K562 (cell line): Measurements from ENCODE around the gene TENT4B.

Source experiments
- GATA2 ChIP-seq: sonication (generic); formaldehyde crosslinking; IDR thresholded peaks from 2 replicates; pipeline ENCODE4 v1.4.0; 2020; ENCODE audit warnings: mild to moderate bottlenecking, missing genetic modification reagents
- KDM5B ChIP-seq: fragments of 200-600 bp; sonication (generic); IDR thresholded peaks from 2 replicates; pipeline ENCODE4 v1.6.1; 2012; ENCODE audit warnings: low read depth, mild to moderate bottlenecking, moderate library complexity, low read length, control low read depth, inconsistent platforms; ENCODE audit not compliant: insufficient replicate concordance
- MYC ChIP-seq, 2 experiments: fragments of 250-450 bp in 1 of 2; sonication (Bioruptor Pico) in 1 of 2; IDR thresholded peaks; 2 replicates each; pipeline versions ENCODE4 v1.5.1 to v1.6.1; 2012 to 2021; ENCODE audit warnings: low read depth in 2 of 2, borderline replicate concordance in 1 of 2, improper control_type of control experiment in 1 of 2, low read length in 1 of 2, mild to moderate bottlenecking in 1 of 2, moderate library complexity in 1 of 2
- NR2C1 ChIP-seq, 2 experiments: fragments of 450-650 bp; IDR thresholded peaks; 2 replicates each; pipeline ENCODE4 v1.6.1; 2017; ENCODE audit warnings: mild to moderate bottlenecking in 2 of 2, antibody characterized with exemption in 1 of 2, inconsistent platforms in 1 of 2, missing compliant biosample characterization in 1 of 2, missing genetic modification characterization in 1 of 2
- POLR2A ChIP-seq: fragments of 450-650 bp; conservative IDR thresholded peaks from 2 replicates; pipeline ENCODE4 v1.6.1; 2016
- SP1 ChIP-seq: sonication (generic); formaldehyde crosslinking; IDR thresholded peaks from 2 replicates; pipeline ENCODE4 v1.8.1; 2022; ENCODE audit warnings: mild to moderate bottlenecking, missing genetic modification reagents
- SPI1 ChIP-seq: IDR thresholded peaks from 2 replicates; pipeline ENCODE4 v1.6.1; 2011; ENCODE audit warnings: low read depth, low read length, control low read depth, borderline replicate concordance
- YY1 ChIP-seq, 3 experiments: IDR thresholded peaks; 2 replicates each; pipeline ENCODE4 v1.6.1; 2011; ENCODE audit warnings: low read length in 2 of 3, mild to moderate bottlenecking in 2 of 3, moderate library complexity in 2 of 3, borderline replicate concordance in 1 of 3, control low read depth in 1 of 3, low read depth in 1 of 3; ENCODE audit not compliant: insufficient read depth in 3 of 3, insufficient replicate concordance in 2 of 3, control insufficient read depth in 1 of 3, insufficient read length in 1 of 3; ENCODE audit errors: extremely low read depth in 1 of 3
- ZFP36 ChIP-seq: fragments of 150-350 bp; IDR thresholded peaks from 2 replicates; pipeline ENCODE4 v1.6.1; 2018; ENCODE audit warnings: low read length, low read depth; ENCODE audit not compliant: partially characterized antibody

- TF ChIP-seq KDM5B (no peak), ZFP36 (no peak), SP1 (CRISPR knock-in tag) (no peak), GATA2 (CRISPR knock-in tag) (no peak), MYC (IDR thresholded peaks at IDR 0.05; ENCODE audit: low read depth, low read length) (no peak), MYC (CRISPR knock-in tag; IDR thresholded peaks at IDR 0.05; ENCODE audit: borderline replicate concordance, low read depth) (no peak), NR2C1 (IDR thresholded peaks at IDR 0.05) (no peak), NR2C1 (tag; IDR thresholded peaks at IDR 0.05) (no peak), YY1 (IDR thresholded peaks at IDR 0.05; ENCODE audit: borderline replicate concordance in 1 of 3, control insufficient read depth in 1 of 3, extremely low read depth in 1 of 3, insufficient read depth in 3 of 3, insufficient read length in 1 of 3, insufficient replicate concordance in 2 of 3, low read depth in 1 of 3, low read length in 2 of 3) (no peak), POLR2A (no peak), SPI1 (no peak)
Observed at GRCh38 chr16:50252874-50253513, 99.9 kb downstream of the TENT4B start.
